ENCODE measurements around the gene EIF4E1B.

DNA sequence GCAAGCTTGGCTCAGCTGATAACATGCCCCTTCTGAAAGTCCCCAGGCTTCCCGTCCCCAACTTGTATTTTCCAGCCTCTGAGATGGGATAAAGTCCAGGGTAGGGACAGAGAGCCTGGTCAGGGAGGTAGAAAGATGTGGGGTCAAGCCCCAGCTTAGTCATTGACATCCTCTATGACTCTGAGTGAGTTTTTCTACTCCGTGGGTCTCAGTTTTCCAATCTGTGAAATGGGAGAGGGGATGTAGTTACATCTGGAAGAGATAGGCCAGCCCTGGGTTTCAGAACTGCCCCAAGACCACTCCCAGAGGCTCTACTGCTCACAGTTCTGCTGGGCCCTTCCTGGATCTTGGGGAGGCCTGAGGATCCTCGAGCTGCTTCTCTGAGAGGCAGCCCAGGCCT lies 23.6 kb upstream of the EIF4E1B start:
- TF ChIP-seq EP300 (IDR thresholded peaks at IDR 0.05) (no peak), POLR2A (IDR thresholded peaks at IDR 0.05) (no peak), POLR2AphosphoS5 (IDR thresholded peaks at IDR 0.05) (no peak)
- TF ChIP-seq, protein P1, sequence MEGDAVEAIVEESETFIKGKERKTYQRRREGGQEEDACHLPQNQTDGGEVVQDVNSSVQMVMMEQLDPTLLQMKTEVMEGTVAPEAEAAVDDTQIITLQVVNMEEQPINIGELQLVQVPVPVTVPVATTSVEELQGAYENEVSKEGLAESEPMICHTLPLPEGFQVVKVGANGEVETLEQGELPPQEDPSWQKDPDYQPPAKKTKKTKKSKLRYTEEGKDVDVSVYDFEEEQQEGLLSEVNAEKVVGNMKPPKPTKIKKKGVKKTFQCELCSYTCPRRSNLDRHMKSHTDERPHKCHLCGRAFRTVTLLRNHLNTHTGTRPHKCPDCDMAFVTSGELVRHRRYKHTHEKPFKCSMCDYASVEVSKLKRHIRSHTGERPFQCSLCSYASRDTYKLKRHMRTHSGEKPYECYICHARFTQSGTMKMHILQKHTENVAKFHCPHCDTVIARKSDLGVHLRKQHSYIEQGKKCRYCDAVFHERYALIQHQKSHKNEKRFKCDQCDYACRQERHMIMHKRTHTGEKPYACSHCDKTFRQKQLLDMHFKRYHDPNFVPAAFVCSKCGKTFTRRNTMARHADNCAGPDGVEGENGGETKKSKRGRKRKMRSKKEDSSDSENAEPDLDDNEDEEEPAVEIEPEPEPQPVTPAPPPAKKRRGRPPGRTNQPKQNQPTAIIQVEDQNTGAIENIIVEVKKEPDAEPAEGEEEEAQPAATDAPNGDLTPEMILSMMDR (IDR thresholded peaks at IDR 0.05), result no peak
